Measurements from ENCODE around the gene MAP3K1.
"Not testable (repeated sequence)": the region's sequence is repeated elsewhere in the genome, so short reads cannot be mapped to it uniquely, and the experiment has no call there.

- TF ChIP-seq CTCF, POLR2A (IDR thresholded peaks at IDR 0.05): not testable (repeated sequence)
Measured at GRCh38 chr5:56776212-56776846, 39.0 kb upstream of the MAP3K1 start.

All from esophagus squamous epithelium (tissue), 4 donors.